HCT116 (cell line): ENCODE measurements around the gene SPRYD7. TPM values are rescaled to one million over a fixed set of nuclear protein-coding genes. Genes with fewer than 3 reads are reported as not detected.

ENCODE experiments used
- ATAC-seq: fragments of 200-7000 bp; cut with Tn5 transposase; 2 replicates; pipeline ENCODE4 v1.9.1; 2020; ENCODE audit warnings: mild to moderate bottlenecking, moderate library complexity
- BruUV-seq: library from RNA; stranded (reverse); fragments of 400-500 nt; replicated peaks from 2 replicates; lab custom pipeline; 2021; lab: Mats Ljungman, UMichigan
- CTCF ChIA-PET: fragments of 300-600 bp; sonication (Branson Sonifier 250); formaldehyde crosslinking; loops from one replicate; lab custom pipeline; 2021; ENCODE audit warnings: antibody characterized with exemption; lab: Charles Lee
- POLR2A ChIA-PET: fragments of 300-600, 350-600 bp; sonication (Branson Sonifier 250); formaldehyde crosslinking; loops from one replicate; lab custom pipeline; 2021; ENCODE audit warnings: antibody characterized with exemption; lab: Charles Lee
- RAD21 ChIA-PET, 2 experiments: fragments of 300-600 bp; sonication (Branson Sonifier 250); formaldehyde crosslinking; loops; one replicate each; lab custom pipeline; 2023; ENCODE audit warnings: low total read pairs in 2 of 2; ENCODE audit not compliant: uncharacterized antibody in 2 of 2, unreplicated experiment in 2 of 2, low non-redundant PET in 1 of 2; lab: Charles Lee
- DNase-seq: peaks from one replicate; pipeline ENCODE4 v3.0.0-alpha.2; 2010; ENCODE audit warnings: low read depth, low spot score
- H2AFZ ChIP-seq: fragments of 200-600 bp; shearing (Covaris generic), sonication (generic); 2 replicates; pipeline ENCODE4 v1.6.1; 2017; ENCODE audit warnings: low read depth, mixed run types, mixed read lengths, antibody characterized with exemption, low read length; ENCODE audit not compliant: poor library complexity, severe bottlenecking
- H3K27ac ChIP-seq: 2 replicates; pipeline ENCODE4 v1.5.1; 2012; ENCODE audit warnings: low read depth, low read length
- H3K27me3 ChIP-seq: fragments of 200-600 bp; sonication (generic); 2 replicates; pipeline ENCODE4 v1.6.1; 2016; ENCODE audit warnings: mixed run types, low read length, mixed read lengths; ENCODE audit not compliant: insufficient read depth
- H3K36me3 ChIP-seq, 2 experiments: fragments of 200-500 bp in 1 of 2; fragments of 200-600 bp in 1 of 2; sonication (Bioruptor generic) in 1 of 2; sonication (generic) in 1 of 2; 2 replicates each; pipeline versions ENCODE4 v1.5.1 to v1.6.1; 2014 to 2016; ENCODE audit warnings: low read length in 2 of 2, inconsistent platforms in 1 of 2, mixed read lengths in 1 of 2, mixed run types in 1 of 2; ENCODE audit not compliant: insufficient read depth in 2 of 2, control insufficient read depth in 1 of 2
- H3K4me1 ChIP-seq, 2 experiments: fragments of 200-600 bp in 1 of 2; sonication (generic) in 1 of 2; 2 replicates each; pipeline versions ENCODE4 v1.5.1 to v1.6.1; 2012 to 2017; ENCODE audit warnings: low read length in 2 of 2, inconsistent platforms in 1 of 2, mild to moderate bottlenecking in 1 of 2, mixed read lengths in 1 of 2, mixed run types in 1 of 2, moderate library complexity in 1 of 2; ENCODE audit not compliant: insufficient read depth in 2 of 2, control insufficient read depth in 1 of 2
- H3K4me2 ChIP-seq: fragments of 200-600 bp; sonication (generic); 2 replicates; pipeline ENCODE4 v1.6.1; 2017; ENCODE audit warnings: mixed run types, low read length, mixed read lengths
- H3K4me3 ChIP-seq, 2 experiments: fragments of 200-600 bp in 1 of 2; sonication (generic) in 1 of 2; replicated peaks in 1 of 2; 2 replicates each; pipeline ENCODE4 v1.5.1; 2011 to 2016; ENCODE audit warnings: low read length in 2 of 2, control low read depth in 1 of 2, low read depth in 1 of 2, mild to moderate bottlenecking in 1 of 2, mixed read lengths in 1 of 2, mixed run types in 1 of 2
- H3K79me2 ChIP-seq: fragments of 200-600 bp; sonication (generic); 2 replicates; pipeline ENCODE4 v1.6.1; 2017; ENCODE audit warnings: mild to moderate bottlenecking, mixed run types, low read length, moderate library complexity, mixed read lengths; ENCODE audit not compliant: insufficient read depth
- H3K9ac ChIP-seq: fragments of 200-600 bp; sonication (generic); 2 replicates; pipeline ENCODE4 v1.6.1; 2016; ENCODE audit warnings: low read length, mixed read lengths
- H3K9me2 ChIP-seq: fragments of 200-600 bp; sonication (generic), shearing (Covaris generic); 2 replicates; pipeline ENCODE4 v1.6.1; 2017; ENCODE audit warnings: mixed run types, mild to moderate bottlenecking, moderate library complexity; ENCODE audit not compliant: insufficient read depth
- H3K9me3 ChIP-seq, 2 experiments: fragments of 200-500 bp in 1 of 2; fragments of 200-600 bp in 1 of 2; sonication (Bioruptor generic) in 1 of 2; sonication (generic) in 1 of 2; 2 replicates each; pipeline ENCODE4 v1.6.1; 2014 to 2017; ENCODE audit warnings: low read length in 2 of 2, mixed read lengths in 2 of 2, inconsistent platforms in 1 of 2, low read depth in 1 of 2, mild to moderate bottlenecking in 1 of 2, mixed run types in 1 of 2, moderate library complexity in 1 of 2; ENCODE audit not compliant: control insufficient read depth in 1 of 2, insufficient read depth in 1 of 2
- H4K20me1 ChIP-seq: fragments of 200-600 bp; sonication (generic), shearing (Covaris generic); 2 replicates; pipeline ENCODE4 v1.6.1; 2017; ENCODE audit warnings: mixed run types, mild to moderate bottlenecking, moderate library complexity; ENCODE audit not compliant: insufficient read depth
- CBX3 ChIP-seq: IDR thresholded peaks from 2 replicates; pipeline ENCODE4 v1.6.1; 2012; ENCODE audit warnings: low read depth
- CTCF ChIP-seq, 3 experiments: fragments of 200-600 bp in 1 of 3; sonication (generic) in 1 of 3; IDR thresholded peaks in 2 of 3; conservative IDR thresholded peaks in 1 of 3; 2 replicates each; pipeline ENCODE4 v1.5.1; 2012 to 2017; ENCODE audit warnings: low read depth in 2 of 3, low read length in 2 of 3, antibody characterized with exemption in 1 of 3, borderline replicate concordance in 1 of 3, control low read depth in 1 of 3, mild to moderate bottlenecking in 1 of 3, mixed read lengths in 1 of 3, mixed run types in 1 of 3, moderate library complexity in 1 of 3; ENCODE audit not compliant: insufficient read depth in 1 of 3
- EZH2 ChIP-seq: fragments of 200-600 bp; sonication (generic); IDR thresholded peaks from 2 replicates; pipeline ENCODE4 v1.6.1; 2017; ENCODE audit warnings: antibody characterized with exemption, mixed run types
- JUND ChIP-seq: IDR thresholded peaks from 2 replicates; pipeline ENCODE4 v1.6.1; 2012
- MAX ChIP-seq: IDR thresholded peaks from 2 replicates; pipeline ENCODE4 v1.6.1; 2012
- RAD21 ChIP-seq: IDR thresholded peaks from 2 replicates; pipeline ENCODE4 v1.6.1; 2012; ENCODE audit warnings: low read depth, mild to moderate bottlenecking
- SP1 ChIP-seq: IDR thresholded peaks from 2 replicates; pipeline ENCODE4 v1.6.1; 2012; ENCODE audit warnings: low read depth
- ZFX ChIP-seq: fragments of 450-650 bp; IDR thresholded peaks from 2 replicates; pipeline ENCODE4 v1.6.1; 2017
- intact Hi-C: fragments of 100-400 bp; cut with micrococcal nuclease; formaldehyde crosslinking; loops from 2 replicates; pipeline ENCODE4 v1.10.0; 2022
- total RNA-seq: library from RNA; stranded (reverse); gene quantifications from one replicate; pipeline ENCODE4 v1.2.1, GENCODE V29; 2021; ENCODE audit not compliant: unreplicated experiment

Gene SPRYD7
- total RNA-seq, 1 experiment from 2014 or later, result 11.3 TPM

- no peaks in the 10 kb centered on the region for H3K9me3 ChIP-seq
- peak; percentile 2 for DNase-seq
- no peak overlapping the region for H3K27ac ChIP-seq
- intact Hi-C loops, result no loop called here
- TF ChIP-seq MAX (no peak), SP1 (no peak), EZH2 (no peak), ZFX (no peak), RAD21 (peak; percentile 49), JUND (no peak), CBX3 (no peak), CTCF (IDR thresholded peaks at IDR 0.05 in 2 of 3, conservative IDR thresholded peaks at IDR 0.05 in 1 of 3; ENCODE audit: borderline replicate concordance in 1 of 3, insufficient read depth in 1 of 3, low read depth in 2 of 3, low read length in 2 of 3) (peak; percentile 10 to 37 (median 37); a peak in 5 of 6 replicates)
- no TSS peak for BruUV-seq
- POLR2A ChIA-PET, result no interaction called here
- peak; percentile 80 for ATAC-seq
- no peaks in the 10 kb centered on the region for H3K27me3 ChIP-seq
- H3K4me3 ChIP-seq, result no peak overlapping the region
- CTCF ChIA-PET, result interaction anchor here (0.8 to 1.2 kb wide), 4 partner anchors 28 to 1161 kb away, joined by 3 to 5 read pairs (median 4); partner anchors contain the start of gene SPRYD7
- H3K9ac ChIP-seq, result no peak overlapping the region
- H4K20me1 ChIP-seq, result no peaks in the 10 kb centered on the region
- H3K79me2 ChIP-seq, result no peaks in the 10 kb centered on the region
- no peak overlapping the region for H3K4me2 ChIP-seq
- H3K4me1 ChIP-seq, result no peaks in the 10 kb centered on the region
- H3K9me2 ChIP-seq, result no peaks in the 10 kb centered on the region; the same call in 1 of the 2 replicates
- H3K36me3 ChIP-seq, result no peaks in the 10 kb centered on the region
- no peak overlapping the region for H2AFZ ChIP-seq
- RAD21 ChIA-PET, result interaction anchor here in 1 of 2 experiments (1.1 kb wide), 1 partner anchor 68 kb away, joined by 3 read pairs; no protein-coding TSS in a partner anchor
Measured at GRCh38 chr13:49908637-49909036, 27.5 kb downstream of the SPRYD7 start.
